Calu3 (cell line): ENCODE data around the gene NPIPA1. TPM values are rescaled to one million over a fixed set of nuclear protein-coding genes. Genes with fewer than 3 reads are reported as not detected.
"Not testable (repeated sequence)": the region's sequence is repeated elsewhere in the genome, so short reads cannot be mapped to it uniquely, and the experiment has no call there.

Experiments used
- BruUV-seq: library from RNA; stranded (reverse); fragments of 400-500 nt; replicated peaks from 2 replicates; lab custom pipeline; 2021; lab: Mats Ljungman, UMichigan
- CTCF ChIA-PET: fragments of 300-600 bp; sonication (Branson Sonifier 250); formaldehyde crosslinking; loops from one replicate; lab custom pipeline; 2022; ENCODE audit warnings: antibody characterized with exemption; lab: Charles Lee
- DNase-seq: peaks from one replicate; pipeline ENCODE4 v3.0.0; 2022
- H3K27ac Mint-ChIP-seq: one replicate; pipeline ENCODE4 v1.8.0; 2022; ENCODE audit warnings: mixed read lengths; ENCODE audit not compliant: unreplicated experiment
- H3K27me3 Mint-ChIP-seq: one replicate; pipeline ENCODE4 v1.8.0; 2022; ENCODE audit warnings: mixed read lengths; ENCODE audit not compliant: unreplicated experiment
- H3K36me3 Mint-ChIP-seq: one replicate; pipeline ENCODE4 v1.8.0; 2022; ENCODE audit warnings: mild to moderate bottlenecking, moderate library complexity, mixed read lengths; ENCODE audit not compliant: insufficient read depth, unreplicated experiment
- H3K4me1 Mint-ChIP-seq: one replicate; pipeline ENCODE4 v1.8.0; 2022; ENCODE audit warnings: mild to moderate bottlenecking, low read depth, mixed read lengths; ENCODE audit not compliant: unreplicated experiment
- H3K4me3 Mint-ChIP-seq: one replicate; pipeline ENCODE4 v1.8.0; 2022; ENCODE audit warnings: mild to moderate bottlenecking, low read depth, moderate library complexity, mixed read lengths; ENCODE audit not compliant: unreplicated experiment
- H3K9me3 Mint-ChIP-seq: one replicate; pipeline ENCODE4 v1.8.0; 2022; ENCODE audit warnings: low read depth, mixed read lengths; ENCODE audit not compliant: unreplicated experiment
- intact Hi-C: fragments of 100-400 bp; cut with micrococcal nuclease; formaldehyde crosslinking; loops from one replicate; pipeline ENCODE4 v1.10.0; 2022; ENCODE audit not compliant: unreplicated experiment
- total RNA-seq: library from RNA; stranded (reverse); gene quantifications from 2 replicates; pipeline ENCODE4 v1.2.3, GENCODE V29; 2022
- TF ChIP-seq, protein P1 (sequence below): fragments of 200-600 bp; IDR thresholded peaks from one replicate; pipeline ENCODE4 v1.8.0; 2022; ENCODE audit warnings: antibody characterized with exemption; ENCODE audit not compliant: unreplicated experiment

NPIPA1 gene
- total RNA-seq, 1 experiment from 2014 or later = 112 TPM

DNA sequence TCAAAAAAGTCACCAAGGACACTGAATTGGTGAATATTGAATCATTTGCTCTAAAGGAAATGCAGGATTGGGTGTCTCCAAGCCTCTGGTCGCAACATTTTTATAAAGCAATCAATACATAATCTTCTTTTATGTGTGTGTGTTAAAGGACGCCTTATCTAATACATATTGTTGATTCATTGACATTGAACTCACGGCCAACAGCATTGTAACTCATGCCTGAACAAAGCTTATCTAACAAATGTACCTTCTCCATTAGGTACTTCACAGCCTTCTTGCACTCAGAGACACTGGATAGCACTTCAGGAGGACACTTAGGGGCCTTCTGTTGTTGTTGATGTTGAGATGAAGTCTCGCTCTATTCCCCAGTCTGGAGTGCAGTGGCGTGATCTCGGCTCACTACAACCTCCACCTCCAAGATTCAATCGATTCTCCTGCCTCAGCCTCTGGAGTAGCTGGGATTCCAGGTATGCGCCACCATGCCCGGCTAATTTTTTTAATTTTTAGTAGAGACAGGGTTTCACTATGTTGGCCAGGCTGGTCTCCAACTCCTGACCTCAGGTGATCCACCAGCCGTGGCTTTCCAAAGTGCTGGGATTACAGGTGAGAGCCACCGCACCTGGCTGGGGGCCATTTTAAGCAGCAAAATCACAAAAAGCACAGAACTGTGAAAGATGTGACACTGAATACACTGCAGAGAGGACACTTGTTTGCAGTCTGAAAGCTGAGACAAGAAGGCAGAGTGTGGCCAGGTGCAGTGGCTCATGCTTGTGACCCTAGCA, 24.4 kb downstream of the NPIPA1 start:
- no TSS peak for BruUV-seq
- intact Hi-C loops = no loop called here
- Mint-ChIP-seq H3K36me3 (no peaks in the 10 kb centered on the region), H3K27me3 (peaks cover 56% of the 10 kb centered on the region), H3K9me3 (no peaks in the 10 kb centered on the region), H3K4me3 (no peak overlapping the region), H3K4me1 (peaks cover 10% of the 10 kb centered on the region), H3K27ac (no peak overlapping the region)
- CTCF ChIA-PET = no interaction called here
- TF ChIP-seq, protein P1, sequence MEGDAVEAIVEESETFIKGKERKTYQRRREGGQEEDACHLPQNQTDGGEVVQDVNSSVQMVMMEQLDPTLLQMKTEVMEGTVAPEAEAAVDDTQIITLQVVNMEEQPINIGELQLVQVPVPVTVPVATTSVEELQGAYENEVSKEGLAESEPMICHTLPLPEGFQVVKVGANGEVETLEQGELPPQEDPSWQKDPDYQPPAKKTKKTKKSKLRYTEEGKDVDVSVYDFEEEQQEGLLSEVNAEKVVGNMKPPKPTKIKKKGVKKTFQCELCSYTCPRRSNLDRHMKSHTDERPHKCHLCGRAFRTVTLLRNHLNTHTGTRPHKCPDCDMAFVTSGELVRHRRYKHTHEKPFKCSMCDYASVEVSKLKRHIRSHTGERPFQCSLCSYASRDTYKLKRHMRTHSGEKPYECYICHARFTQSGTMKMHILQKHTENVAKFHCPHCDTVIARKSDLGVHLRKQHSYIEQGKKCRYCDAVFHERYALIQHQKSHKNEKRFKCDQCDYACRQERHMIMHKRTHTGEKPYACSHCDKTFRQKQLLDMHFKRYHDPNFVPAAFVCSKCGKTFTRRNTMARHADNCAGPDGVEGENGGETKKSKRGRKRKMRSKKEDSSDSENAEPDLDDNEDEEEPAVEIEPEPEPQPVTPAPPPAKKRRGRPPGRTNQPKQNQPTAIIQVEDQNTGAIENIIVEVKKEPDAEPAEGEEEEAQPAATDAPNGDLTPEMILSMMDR = no peak
- no peak for DNase-seq

DNA sequence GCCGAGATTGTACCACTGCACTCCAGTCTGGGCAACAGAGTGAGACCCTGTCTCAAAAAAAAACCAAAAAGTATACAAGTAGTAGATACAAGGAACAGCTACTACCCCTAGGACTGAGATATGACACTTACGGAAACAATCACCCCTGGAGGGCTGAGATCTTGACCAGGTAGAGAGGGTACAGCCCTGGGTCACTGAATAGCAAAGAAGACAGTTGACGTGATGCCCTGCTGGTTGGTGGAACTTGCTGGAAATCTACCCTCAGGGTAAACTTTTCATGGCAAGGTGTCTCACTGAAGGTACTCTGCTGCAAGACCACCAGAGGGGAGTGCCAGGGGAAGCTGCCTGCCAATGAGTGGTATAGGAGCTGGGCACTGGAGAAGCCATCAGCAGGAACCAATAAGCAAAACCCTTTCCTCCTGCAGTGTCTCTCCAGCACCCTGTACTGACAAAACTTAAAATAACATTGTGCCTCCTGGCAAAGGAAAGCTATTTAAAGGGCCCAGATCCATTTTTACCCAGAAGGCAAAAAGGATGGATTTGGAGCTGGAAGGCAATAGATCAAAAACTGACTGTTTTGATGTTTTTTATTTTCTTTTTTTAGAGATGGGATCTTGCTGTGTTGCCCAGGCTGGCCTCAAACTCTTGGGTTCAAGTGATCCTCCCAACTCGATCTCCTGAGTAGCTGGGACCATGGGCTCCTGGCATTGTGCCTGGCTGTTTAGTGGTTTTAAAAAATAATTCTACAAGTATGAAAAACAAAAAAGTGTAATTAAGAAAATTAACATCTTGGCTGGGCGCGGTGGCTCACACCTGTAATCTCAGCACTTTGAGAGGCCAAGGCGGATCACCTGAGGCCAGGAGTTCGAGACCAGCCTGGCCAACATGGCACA, 26.3 kb downstream of the NPIPA1 start:
- TF ChIP-seq, protein P1 = no peak
- BruUV-seq = no TSS peak
- Mint-ChIP-seq H3K27me3 (peaks cover 42% of the 10 kb centered on the region), H3K36me3 (no peaks in the 10 kb centered on the region), H3K4me1 (no peaks in the 10 kb centered on the region), H3K9me3 (no peaks in the 10 kb centered on the region), H3K27ac (no peak overlapping the region), H3K4me3 (no peak overlapping the region)
- DNase-seq = no peak
- intact Hi-C loops = no loop called here
- CTCF ChIA-PET = interaction anchor here (0.6 to 1.2 kb wide), 2 partner anchors 18 to 177 kb away, joined by 3 to 4 read pairs; no protein-coding TSS in a partner anchor

DNA sequence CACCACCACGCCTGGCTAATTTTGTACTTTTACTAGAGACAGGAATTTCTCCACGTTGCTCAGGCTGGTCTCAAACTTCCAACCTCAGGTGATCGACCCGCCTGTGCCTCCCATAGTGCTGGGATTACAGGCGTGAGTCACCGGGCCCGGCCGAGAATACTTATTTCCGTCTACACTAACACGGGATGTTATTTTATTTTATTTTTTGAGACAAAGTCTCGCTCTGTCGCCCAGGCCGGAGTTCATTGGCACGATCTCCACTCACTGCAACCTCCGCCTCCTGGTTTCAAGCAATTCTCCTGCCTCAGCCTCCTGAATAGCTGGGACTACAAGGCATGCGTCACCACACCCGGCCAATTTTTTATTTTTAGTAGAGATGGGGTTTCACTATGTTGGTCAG, 28.1 kb downstream of the NPIPA1 start:
- no peak overlapping the region for H3K27ac Mint-ChIP-seq
- peaks cover 35% of the 10 kb centered on the region for H3K27me3 Mint-ChIP-seq
- peaks cover 3% of the 10 kb centered on the region for H3K4me1 Mint-ChIP-seq
- TF ChIP-seq, protein P1 = no peak
- BruUV-seq = no TSS peak
- DNase-seq = no peak
- no peaks in the 10 kb centered on the region for H3K36me3 Mint-ChIP-seq
- CTCF ChIA-PET = interaction anchor here (0.6 kb wide), 1 partner anchor 10 kb away, joined by 3 read pairs; no protein-coding TSS in a partner anchor
- intact Hi-C loops = no loop called here
- no peak overlapping the region for H3K4me3 Mint-ChIP-seq
- no peaks in the 10 kb centered on the region for H3K9me3 Mint-ChIP-seq

DNA sequence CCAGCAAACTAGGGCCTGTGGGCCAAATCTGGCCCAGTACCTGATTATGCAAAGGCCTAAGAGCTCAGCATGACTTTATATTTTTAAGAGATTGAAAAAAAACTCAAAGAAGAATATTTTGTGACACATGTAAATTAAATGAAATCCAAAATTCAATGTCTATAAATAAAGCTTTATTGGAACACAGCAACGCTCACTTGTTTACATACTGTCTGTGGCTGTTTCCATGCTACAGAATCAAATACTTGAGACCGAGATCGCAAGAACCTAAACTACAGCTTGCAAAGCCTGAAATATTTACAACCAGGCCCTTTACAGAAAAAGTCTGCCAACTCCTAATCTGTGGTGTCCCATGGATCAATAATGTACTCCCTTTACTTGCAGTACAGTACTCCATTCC, 32.6 kb downstream of the NPIPA1 start:
- BruUV-seq, H3K4me3 Mint-ChIP-seq, intact Hi-C loops, H3K27ac Mint-ChIP-seq, DNase-seq, H3K9me3 Mint-ChIP-seq, H3K27me3 Mint-ChIP-seq: not testable (repeated sequence)
- H3K36me3 Mint-ChIP-seq = peaks cover 14% of the 10 kb centered on the region
- CTCF ChIA-PET = interaction anchor here (0.6 kb wide), 1 partner anchor 723 kb away, joined by 3 read pairs; no protein-coding TSS in a partner anchor
- peaks cover 17% of the 10 kb centered on the region for H3K4me1 Mint-ChIP-seq

DNA sequence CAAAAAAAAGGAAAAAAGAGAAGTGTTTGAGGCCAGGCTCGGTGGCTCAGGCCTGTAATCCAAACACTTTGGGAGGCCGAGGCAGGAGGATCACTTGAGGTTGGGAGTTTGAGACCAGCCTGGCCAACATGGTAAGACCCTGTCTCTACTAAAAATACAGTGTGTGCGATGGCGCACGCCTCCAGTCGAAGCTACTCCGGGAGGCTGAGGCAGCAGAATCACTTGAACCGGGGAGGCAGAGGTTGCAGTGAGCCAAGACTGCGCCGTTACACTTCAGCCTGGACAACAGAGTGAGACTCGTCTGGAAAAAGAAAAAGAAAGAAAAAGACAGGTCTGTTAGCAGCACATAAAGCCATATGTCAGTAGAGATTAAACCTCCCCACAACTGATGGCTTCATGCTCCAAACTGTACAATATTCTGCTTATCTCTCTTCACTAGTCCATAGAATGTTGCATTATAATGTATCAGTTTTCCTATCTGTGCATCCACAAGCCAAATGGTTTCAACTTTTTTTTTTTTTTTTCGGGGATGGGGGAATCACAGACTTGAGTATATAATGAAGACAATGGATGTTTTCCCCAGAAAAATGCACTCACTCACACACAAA, 34.5 kb downstream of the NPIPA1 start:
- H3K4me1 Mint-ChIP-seq = peaks cover 23% of the 10 kb centered on the region
- BruUV-seq, CTCF ChIA-PET, H3K4me3 Mint-ChIP-seq, H3K27me3 Mint-ChIP-seq, intact Hi-C loops, H3K9me3 Mint-ChIP-seq, H3K27ac Mint-ChIP-seq, DNase-seq: not testable (repeated sequence)
- peaks cover 33% of the 10 kb centered on the region for H3K36me3 Mint-ChIP-seq

DNA sequence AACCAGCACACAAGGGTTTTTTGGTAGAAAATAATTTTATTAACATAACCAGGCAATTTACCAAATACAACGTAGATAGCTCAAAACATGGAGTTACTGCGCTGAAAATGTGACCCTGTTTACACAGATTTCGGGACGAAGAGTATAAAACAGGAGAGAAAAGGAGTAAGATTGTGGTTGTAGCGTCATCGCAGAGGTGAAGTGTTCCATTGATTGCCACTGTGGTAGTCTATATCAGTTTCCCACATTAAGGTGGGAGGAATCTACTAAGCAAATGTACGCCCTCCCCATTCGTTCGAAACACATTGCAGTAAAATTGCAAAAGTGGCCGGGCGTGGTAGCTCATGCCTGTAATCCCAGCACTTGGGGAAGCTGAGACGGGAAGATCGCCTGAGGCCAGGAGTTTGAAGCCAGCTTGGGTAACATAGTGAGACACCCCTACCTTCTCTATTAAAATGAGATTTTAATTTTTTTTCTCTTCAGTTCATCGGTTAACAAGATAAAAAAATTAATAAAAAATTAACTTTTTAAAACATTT, 36.6 kb downstream of the NPIPA1 start:
- H3K4me3 Mint-ChIP-seq = peak overlapping the region; percentile 90
- BruUV-seq, H3K27me3 Mint-ChIP-seq, H3K9me3 Mint-ChIP-seq, CTCF ChIA-PET, intact Hi-C loops: not testable (repeated sequence)
- H3K36me3 Mint-ChIP-seq = peaks cover 38% of the 10 kb centered on the region
- peaks cover 29% of the 10 kb centered on the region for H3K4me1 Mint-ChIP-seq
- DNase-seq = peak; percentile 34
- H3K27ac Mint-ChIP-seq = peak overlapping the region; percentile 94

DNA sequence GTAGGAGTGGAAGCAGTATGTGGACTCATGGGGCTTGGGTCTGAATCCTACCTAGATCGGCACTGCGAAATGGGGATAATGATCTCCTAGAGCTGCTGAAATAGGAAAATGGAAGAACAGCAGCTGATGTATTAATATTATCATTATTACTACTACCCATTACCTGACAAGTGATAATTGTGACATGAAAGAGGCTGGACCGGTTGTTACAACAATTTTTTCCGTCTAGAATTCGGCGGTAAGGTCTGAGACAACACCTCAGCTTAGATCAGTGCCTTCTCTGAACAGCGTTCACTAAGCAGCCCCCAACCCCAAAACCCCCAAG, 37.0 kb downstream of the NPIPA1 start:
- BruUV-seq = TSS peak; percentile 92
- CTCF ChIA-PET = not testable (repeated sequence)

More for the DNA sequence above, 37.0 kb downstream of the NPIPA1 start:
- H3K36me3 Mint-ChIP-seq = peaks cover 38% of the 10 kb centered on the region
- intact Hi-C loops, DNase-seq, H3K27me3 Mint-ChIP-seq, H3K9me3 Mint-ChIP-seq: not testable (repeated sequence)
- H3K4me1 Mint-ChIP-seq = peaks cover 33% of the 10 kb centered on the region
- H3K27ac Mint-ChIP-seq = peak overlapping the region; percentile 94
- H3K4me3 Mint-ChIP-seq = peak overlapping the region; percentile 90
